HG03565 (cell line): ENCODE results near the gene PRIMA1.

Experiments used
- ATAC-seq: cut with Tn5 transposase; IDR thresholded peaks from one replicate; pipeline ENCODE4 v1.9.1; 2021; ENCODE audit warnings: mild to moderate bottlenecking, moderate library complexity; ENCODE audit not compliant: unreplicated experiment

Gene PRIMA1

DNA sequence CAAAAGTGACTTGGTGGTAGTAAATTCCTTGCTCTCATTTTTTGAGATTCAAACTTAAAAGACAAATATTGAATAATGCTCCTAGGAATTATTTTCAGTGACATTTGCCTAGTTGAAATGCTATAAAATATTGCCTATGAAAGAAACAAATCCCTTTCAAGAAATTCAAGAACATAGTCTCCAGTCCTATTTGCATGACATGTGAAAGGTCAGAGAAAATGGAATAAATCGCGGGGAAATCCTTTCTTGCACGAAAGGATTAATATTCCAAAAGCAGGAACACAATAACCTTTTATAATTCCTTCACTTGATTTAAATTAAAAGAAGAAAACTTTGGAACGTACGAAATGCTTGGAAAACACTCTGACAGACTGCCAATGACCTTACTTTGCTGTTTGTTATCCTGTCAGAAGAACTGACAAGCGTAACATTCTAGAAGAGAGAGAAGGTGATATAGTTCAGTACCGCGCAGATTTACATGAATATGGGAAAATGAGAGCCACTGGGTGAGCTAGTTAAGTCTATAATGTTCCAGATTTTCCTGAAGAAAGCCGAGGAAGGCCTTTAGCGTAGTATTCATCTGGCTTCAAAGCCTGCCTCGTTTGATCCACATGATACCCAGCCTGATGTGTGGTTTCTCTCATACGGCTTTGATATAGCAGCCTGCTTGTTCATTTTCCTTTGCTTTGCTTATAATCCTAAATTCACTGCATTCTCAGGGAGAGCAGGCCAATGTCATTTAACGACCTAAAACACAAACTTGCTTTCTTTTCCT lies 103.0 kb downstream of the PRIMA1 start:
- no peak for ATAC-seq

DNA sequence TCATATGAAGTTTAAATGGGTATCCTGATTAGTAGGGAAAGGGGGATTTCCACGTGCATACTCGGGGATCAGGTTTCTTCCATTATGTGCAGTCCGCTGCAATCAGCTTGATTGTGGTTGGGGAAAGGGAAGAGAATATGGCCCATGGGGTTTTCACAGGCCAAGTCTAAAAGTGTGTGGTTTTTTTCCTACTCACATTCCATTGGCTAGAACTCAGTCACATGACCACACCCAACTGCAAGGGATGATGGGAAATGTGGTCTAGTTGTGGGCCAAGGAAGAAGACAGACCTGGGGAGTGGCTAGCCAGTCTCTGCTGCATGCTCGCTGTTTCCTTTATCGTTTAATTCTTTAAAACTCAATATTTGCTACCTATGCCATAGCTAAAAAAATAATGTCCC lies 105.1 kb downstream of the PRIMA1 start:
- no peak for ATAC-seq

DNA sequence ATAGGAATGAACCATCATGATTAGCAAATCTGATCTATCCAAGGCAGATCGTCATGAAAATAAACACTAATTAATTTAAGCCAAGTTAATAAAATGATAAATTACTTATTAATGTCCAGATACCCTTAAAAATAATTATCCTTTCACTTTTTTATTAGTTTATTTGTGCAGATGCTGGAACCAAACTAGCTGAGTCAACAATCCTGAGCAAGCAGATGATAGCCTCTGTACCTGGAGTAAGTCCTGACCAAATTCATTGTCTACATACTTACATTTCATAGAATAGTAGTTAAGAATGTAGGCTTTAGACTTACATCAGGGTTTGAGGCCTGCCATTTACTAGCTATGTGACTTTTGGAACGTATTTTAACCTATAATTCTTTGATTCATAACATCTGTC lies 105.8 kb downstream of the PRIMA1 start:
- no peak for ATAC-seq

DNA sequence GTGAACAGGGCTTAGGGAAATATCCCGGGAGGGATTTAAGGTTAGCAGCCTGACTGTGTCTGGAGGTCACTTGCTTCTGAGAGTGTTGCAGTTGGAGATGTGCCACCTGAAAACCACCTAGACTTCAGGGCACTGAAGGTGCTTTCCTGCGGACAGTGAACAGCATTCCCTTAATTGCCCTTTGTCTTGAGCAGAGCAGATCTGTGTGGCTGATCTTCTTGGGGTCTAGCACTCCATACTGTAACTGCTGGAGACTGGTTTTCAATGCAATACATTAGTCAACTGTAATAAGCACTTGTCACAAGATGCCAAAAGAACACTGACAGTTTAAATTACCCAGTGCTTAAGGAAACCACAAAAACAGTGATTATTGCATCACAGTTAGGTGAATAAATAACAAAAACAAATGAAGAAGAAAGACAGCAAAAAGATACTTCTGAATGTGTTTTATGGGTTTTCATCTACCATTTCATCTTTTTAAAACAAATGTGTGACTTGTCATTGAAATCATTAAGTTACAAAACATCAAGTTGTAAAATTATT lies 111.8 kb downstream of the PRIMA1 start:
- ATAC-seq = no peak

DNA sequence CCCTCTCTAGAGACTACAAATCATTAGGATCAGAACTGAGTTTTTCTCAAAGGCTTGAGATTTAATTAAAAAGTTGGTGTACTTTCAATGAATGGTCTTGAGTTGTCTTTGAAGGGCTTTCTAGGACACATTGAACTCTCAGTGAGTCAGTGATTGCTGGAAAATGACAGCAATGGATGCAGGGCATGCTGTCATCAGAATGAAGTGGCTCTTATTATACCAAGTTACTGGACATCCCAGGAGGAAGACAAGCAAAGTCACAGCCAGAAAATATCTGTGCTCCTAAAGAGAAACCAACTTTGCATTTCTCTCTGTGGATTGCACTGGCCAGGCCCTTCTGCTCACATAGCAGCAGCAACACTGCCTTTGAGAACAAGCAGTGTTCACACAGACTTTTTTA lies 112.6 kb downstream of the PRIMA1 start:
- ATAC-seq = no peak

DNA sequence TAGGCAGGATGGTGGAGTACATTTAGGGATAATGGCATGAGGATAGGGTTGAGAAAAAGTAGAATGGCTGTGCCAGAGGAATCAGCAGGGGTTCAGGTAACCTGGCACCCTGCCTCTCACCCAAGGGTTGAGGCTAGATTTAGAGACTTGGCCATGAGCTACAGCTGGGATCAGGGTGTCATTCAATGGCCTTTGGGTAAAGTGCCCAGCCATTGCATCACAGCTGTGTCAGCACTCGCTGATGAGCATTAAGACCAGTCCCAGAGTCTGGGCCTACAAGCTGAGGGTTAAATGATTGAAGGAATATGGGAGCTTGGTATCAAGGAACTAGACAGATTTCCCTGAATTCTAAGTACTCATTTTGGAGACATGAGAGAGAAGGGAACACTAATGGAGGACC lies 113.9 kb downstream of the PRIMA1 start:
- no peak for ATAC-seq

DNA sequence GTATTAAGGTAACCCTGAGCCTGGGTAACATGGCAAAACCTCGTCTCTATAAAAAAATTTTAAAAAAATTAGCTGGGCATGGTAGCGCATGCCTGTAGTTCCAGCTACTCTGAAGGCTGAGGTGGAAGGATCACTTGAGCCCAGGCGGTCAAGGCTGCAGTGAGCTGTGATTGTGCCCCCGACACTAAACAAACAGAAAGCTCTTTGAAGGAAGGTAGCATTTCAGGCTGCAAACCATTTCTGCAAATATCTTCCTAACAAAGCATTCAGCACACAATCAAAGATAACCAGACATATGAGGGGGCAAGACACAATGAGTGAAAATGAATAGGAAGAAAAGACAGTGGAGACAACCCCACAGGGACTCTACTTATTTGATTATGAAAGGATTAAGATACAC lies 118.7 kb downstream of the PRIMA1 start:
- ATAC-seq = no peak
